ENCODE measurements around the gene WDR6. TPM values are rescaled to one million over a fixed set of nuclear protein-coding genes. Genes with fewer than 3 reads are reported as not detected.

Gene WDR6
- total and polyA plus RNA-seq, 9 of the 15 experiments (the other 6 are each of a cell fraction or from before 2014, with no cell fraction given) = 8.9 to 90.6 (median 44.7) TPM

- TF ChIP-seq REST (IDR thresholded peaks at IDR 0.05; ENCODE audit: borderline replicate concordance) = no peak
- peak; percentile 52; the same call in 1 of the 2 replicates for TF ChIP-seq REST (CRISPR knock-in tag; IDR thresholded peaks at IDR 0.05; ENCODE audit: low read depth)
- no peak for TF ChIP-seq ELK1 (CRISPR knock-in tag; IDR thresholded peaks at IDR 0.05)
- TF ChIP-seq NR2C2 (CRISPR knock-in tag; IDR thresholded peaks at IDR 0.05) = peak; percentile 58
- peak; percentile 45 for TF ChIP-seq NR2C2 (tag; IDR thresholded peaks at IDR 0.05)
- peak; percentile 95 for TF ChIP-seq HNRNPLL (IDR thresholded peaks at IDR 0.05; ENCODE audit: low read depth, low read length, poor library complexity, severe bottlenecking)
Observed at GRCh38 chr3:49017971-49018706, 10.9 kb downstream of the WDR6 start, which contains the start of gene DALRD3 (continued).
